DND-41 (cell line): ENCODE results near the gene MAGEA6.
"Not testable (repeated sequence)": the region's sequence is repeated elsewhere in the genome, so short reads cannot be mapped to it uniquely, and the experiment has no call there.

Experiments
- ATAC-seq: fragments of 200-7000 bp; cut with Tn5 transposase; 3 replicates; pipeline ENCODE4 v1.9.1; 2021; ENCODE audit warnings: low read depth; ENCODE audit not compliant: insufficient read depth
- DNase-seq: peaks from one replicate; pipeline ENCODE4 v3.0.0-alpha.2; 2020
- H2AFZ ChIP-seq: 2 replicates; pipeline ENCODE4 v1.6.0; 2012; ENCODE audit warnings: low read depth, low read length
- H3K27ac ChIP-seq: 2 replicates; pipeline ENCODE4 v1.5.1; 2012; ENCODE audit warnings: low read length, inconsistent platforms
- H3K27me3 ChIP-seq: fragments of 200-600 bp; sonication (generic); 2 replicates; pipeline ENCODE4 v1.6.0; 2012; ENCODE audit warnings: low read length, mild to moderate bottlenecking, inconsistent platforms; ENCODE audit not compliant: insufficient read depth, poor library complexity
- H3K36me3 ChIP-seq: 2 replicates; pipeline ENCODE4 v1.5.1; 2012; ENCODE audit warnings: low read length, inconsistent platforms; ENCODE audit not compliant: insufficient read depth
- H3K4me1 ChIP-seq: 2 replicates; pipeline ENCODE4 v1.5.1; 2012; ENCODE audit warnings: mild to moderate bottlenecking, low read length; ENCODE audit not compliant: insufficient read depth
- H3K4me2 ChIP-seq: 2 replicates; pipeline ENCODE4 v1.6.0; 2012; ENCODE audit warnings: mild to moderate bottlenecking, moderate library complexity, low read length, inconsistent platforms; ENCODE audit not compliant: insufficient read depth
- H3K4me3 ChIP-seq, 2 experiments: fragments of 200-600 bp in 1 of 2; shearing (Covaris generic) in 1 of 2; 2 replicates each; pipeline ENCODE4 v1.5.1; 2012 to 2016; ENCODE audit warnings: inconsistent platforms in 2 of 2, low read length in 2 of 2, mild to moderate bottlenecking in 2 of 2, low read depth in 1 of 2, moderate library complexity in 1 of 2
- H3K79me2 ChIP-seq: 2 replicates; pipeline ENCODE4 v1.6.0; 2012; ENCODE audit warnings: low read length, inconsistent platforms; ENCODE audit not compliant: insufficient read depth
- H3K9ac ChIP-seq: 2 replicates; pipeline ENCODE4 v1.6.0; 2012; ENCODE audit warnings: low read depth, mild to moderate bottlenecking, inconsistent platforms, low read length, moderate library complexity
- H3K9me3 ChIP-seq: 2 replicates; pipeline ENCODE4 v1.5.1; 2012; ENCODE audit warnings: low read length, moderate library complexity, mild to moderate bottlenecking, inconsistent platforms; ENCODE audit not compliant: insufficient read depth, severe bottlenecking
- H4K20me1 ChIP-seq: 2 replicates; pipeline ENCODE4 v1.6.0; 2012; ENCODE audit warnings: low read length; ENCODE audit not compliant: insufficient read depth
- EZH2 ChIP-seq: IDR thresholded peaks from 3 replicates; pipeline ENCODE4 v1.6.1; 2012; ENCODE audit warnings: borderline replicate concordance, low read depth, mild to moderate bottlenecking, moderate library complexity, low read length, inconsistent platforms; ENCODE audit not compliant: severe bottlenecking
- TF ChIP-seq, protein P1 (sequence below): IDR thresholded peaks from 2 replicates; pipeline ENCODE4 v1.5.1; 2012; ENCODE audit warnings: borderline replicate concordance, low read length, moderate library complexity, mild to moderate bottlenecking; ENCODE audit not compliant: poor library complexity, severe bottlenecking; ENCODE audit errors: extremely low read depth

The MAGEA6 gene

DNA sequence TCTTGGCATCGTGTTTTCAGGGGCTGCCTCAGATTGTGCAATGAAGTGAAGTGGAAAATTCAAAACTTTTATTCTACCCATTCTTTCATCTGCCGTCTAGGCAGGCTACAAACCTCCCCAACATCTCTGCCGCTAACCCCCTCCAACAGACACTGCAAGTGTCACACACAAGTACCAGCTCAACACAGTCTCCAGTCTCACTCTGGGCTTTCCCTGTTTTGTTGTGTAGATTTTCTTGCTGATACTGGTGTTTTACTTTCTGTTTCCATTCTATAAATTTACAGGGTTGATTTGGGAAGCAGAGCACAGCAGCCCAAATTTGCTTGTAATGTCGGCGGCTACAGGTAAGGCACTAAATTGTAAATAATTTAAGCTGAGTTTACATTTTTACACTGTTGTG lies 14.6 kb downstream of the MAGEA6 start:
- H3K27ac ChIP-seq, H3K4me2 ChIP-seq, H4K20me1 ChIP-seq, H3K36me3 ChIP-seq, H3K4me1 ChIP-seq, DNase-seq, H2AFZ ChIP-seq, H3K9ac ChIP-seq, ATAC-seq, H3K79me2 ChIP-seq, H3K27me3 ChIP-seq, H3K4me3 ChIP-seq, H3K9me3 ChIP-seq: not testable (repeated sequence)

DNA sequence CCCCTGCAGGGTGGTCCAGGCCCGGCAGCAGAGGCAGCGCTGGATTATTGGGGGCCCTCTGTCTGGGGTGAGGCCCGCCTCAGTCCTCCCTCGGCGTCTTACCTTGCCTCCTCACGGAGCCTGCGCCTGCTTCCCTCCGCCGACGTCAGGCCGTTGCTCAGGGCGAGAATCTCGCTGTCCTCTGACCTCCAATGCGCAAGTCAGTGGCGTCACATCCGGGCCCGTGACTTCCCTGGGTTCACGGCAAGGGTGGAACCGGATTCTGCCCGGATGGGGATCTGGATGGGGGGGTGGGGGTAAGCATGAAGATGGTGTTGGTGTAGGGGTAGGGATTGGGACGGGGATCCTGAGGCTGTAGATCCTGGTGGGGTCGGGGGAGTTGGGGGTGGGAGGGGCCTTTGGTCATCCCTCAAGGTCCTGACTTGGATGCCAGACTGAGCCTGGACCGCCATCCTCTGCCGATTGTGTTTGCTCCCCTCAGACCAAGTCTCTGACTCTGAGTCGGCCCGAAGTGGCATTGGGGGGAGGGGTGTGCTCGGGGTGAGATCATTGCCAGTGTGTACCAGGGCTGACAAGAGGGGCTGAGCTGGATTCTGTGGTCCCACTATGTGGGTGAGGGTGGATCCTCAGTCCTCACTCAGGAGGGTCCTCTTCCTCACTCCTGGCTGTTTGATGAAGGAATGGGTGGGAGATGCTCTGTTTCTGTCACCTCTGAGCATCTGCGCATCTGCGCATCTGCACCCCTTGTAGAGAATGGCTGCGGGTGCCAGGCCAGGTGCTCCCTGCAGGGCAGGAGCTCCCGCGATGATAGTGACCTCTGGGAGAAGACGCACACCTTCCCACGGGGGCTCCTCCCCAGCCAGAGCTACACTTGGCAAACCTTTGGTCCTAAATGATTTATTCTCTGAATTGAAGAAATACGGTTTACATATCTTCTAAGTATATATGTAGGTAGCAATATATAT lies 15.5 kb downstream of the MAGEA6 start, which contains the start of gene MAGEA2:
Gene MAGEA2 (minus strand): TSS at position 157 of the 965 bp plus-strand sequence. CDS start 2,479 bp downstream, outside the sequence.
- not testable (repeated sequence) for H3K4me1 ChIP-seq, H3K36me3 ChIP-seq, H3K79me2 ChIP-seq, ATAC-seq, H3K27ac ChIP-seq, H3K27me3 ChIP-seq, H2AFZ ChIP-seq, H3K4me2 ChIP-seq, H3K4me3 ChIP-seq, DNase-seq, H4K20me1 ChIP-seq, H3K9me3 ChIP-seq, H3K9ac ChIP-seq

DNA sequence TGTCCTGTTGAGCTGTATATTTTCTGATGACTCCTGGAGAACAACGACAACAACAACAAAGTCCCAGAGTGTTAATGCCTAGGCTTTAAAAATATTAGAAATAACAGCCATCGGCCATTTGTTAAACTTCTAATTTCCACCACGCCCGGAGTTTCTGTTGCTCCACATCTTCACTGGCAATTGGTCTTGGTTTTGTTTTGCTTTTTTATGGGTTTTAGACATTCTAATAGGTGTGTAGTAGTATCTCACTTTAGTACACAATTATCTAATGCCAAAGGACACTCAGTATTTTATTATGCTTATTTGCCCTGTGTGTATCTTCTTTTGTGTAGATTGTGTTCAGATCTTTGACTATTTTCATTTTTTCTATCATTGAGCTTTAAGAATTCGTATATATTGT lies 30.9 kb downstream of the MAGEA6 start:
- no peaks in the 10 kb centered on the region for H3K9me3 ChIP-seq
- no peaks in the 10 kb centered on the region for H3K36me3 ChIP-seq
- no peak overlapping the region for H2AFZ ChIP-seq
- DNase-seq (no peak), ATAC-seq (no peak)
- H3K27ac ChIP-seq: no peak overlapping the region
- H3K4me1 ChIP-seq: no peaks in the 10 kb centered on the region
- no peak overlapping the region for H3K4me3 ChIP-seq
- no peak overlapping the region for H3K4me2 ChIP-seq
- no peak overlapping the region for H3K9ac ChIP-seq
- no peaks in the 10 kb centered on the region for H3K79me2 ChIP-seq
- no peak for TF ChIP-seq EZH2
- TF ChIP-seq, protein P1, sequence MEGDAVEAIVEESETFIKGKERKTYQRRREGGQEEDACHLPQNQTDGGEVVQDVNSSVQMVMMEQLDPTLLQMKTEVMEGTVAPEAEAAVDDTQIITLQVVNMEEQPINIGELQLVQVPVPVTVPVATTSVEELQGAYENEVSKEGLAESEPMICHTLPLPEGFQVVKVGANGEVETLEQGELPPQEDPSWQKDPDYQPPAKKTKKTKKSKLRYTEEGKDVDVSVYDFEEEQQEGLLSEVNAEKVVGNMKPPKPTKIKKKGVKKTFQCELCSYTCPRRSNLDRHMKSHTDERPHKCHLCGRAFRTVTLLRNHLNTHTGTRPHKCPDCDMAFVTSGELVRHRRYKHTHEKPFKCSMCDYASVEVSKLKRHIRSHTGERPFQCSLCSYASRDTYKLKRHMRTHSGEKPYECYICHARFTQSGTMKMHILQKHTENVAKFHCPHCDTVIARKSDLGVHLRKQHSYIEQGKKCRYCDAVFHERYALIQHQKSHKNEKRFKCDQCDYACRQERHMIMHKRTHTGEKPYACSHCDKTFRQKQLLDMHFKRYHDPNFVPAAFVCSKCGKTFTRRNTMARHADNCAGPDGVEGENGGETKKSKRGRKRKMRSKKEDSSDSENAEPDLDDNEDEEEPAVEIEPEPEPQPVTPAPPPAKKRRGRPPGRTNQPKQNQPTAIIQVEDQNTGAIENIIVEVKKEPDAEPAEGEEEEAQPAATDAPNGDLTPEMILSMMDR: no peak
- H3K27me3 ChIP-seq: no peaks in the 10 kb centered on the region
- H4K20me1 ChIP-seq: no peaks in the 10 kb centered on the region

DNA sequence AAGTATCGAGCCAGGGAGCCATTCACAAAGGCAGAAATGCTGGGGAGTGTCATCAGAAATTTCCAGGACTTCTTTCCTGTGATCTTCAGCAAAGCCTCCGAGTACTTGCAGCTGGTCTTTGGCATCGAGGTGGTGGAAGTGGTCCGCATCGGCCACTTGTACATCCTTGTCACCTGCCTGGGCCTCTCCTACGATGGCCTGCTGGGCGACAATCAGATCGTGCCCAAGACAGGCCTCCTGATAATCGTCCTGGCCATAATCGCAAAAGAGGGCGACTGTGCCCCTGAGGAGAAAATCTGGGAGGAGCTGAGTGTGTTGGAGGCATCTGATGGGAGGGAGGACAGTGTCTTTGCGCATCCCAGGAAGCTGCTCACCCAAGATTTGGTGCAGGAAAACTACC lies 33.0 kb downstream of the MAGEA6 start:
- H3K9me3 ChIP-seq, H3K4me1 ChIP-seq, H3K79me2 ChIP-seq, H3K4me2 ChIP-seq, ATAC-seq, H2AFZ ChIP-seq, H3K36me3 ChIP-seq, H3K27me3 ChIP-seq, H3K9ac ChIP-seq, DNase-seq, H3K27ac ChIP-seq, H4K20me1 ChIP-seq, H3K4me3 ChIP-seq: not testable (repeated sequence)

DNA sequence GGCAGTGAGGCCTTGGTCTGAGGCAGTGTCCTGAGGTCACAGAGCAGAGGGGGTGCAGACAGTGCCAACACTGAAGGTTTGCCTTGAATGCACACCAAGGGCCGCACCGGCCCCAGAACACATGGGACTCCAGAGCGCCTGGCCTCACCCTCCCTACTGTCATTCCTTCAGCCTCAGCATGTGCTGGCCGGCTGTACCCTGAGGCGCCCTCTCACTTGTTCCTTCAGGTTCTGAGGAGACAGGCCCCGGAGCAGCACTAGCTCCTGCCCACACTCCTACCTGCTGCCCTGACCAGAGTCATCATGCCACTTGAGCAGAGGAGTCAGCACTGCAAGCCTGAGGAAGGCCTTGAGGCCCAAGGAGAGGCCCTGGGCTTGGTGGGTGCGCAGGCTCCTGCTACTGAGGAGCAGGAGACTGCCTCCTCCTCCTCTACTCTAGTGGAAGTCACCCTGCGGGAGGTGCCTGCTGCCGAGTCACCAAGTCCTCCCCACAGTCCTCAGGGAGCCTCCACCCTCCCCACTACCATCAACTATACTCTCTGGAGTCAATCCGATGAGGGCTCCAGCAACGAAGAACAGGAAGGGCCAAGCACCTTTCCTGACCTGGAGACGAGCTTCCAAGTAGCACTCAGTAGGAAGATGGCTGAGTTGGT lies 33.5 kb downstream of the MAGEA6 start:
- TF ChIP-seq EZH2: no peak
- no peaks in the 10 kb centered on the region for H3K79me2 ChIP-seq
- no peaks in the 10 kb centered on the region for H3K36me3 ChIP-seq
- H2AFZ ChIP-seq: no peak overlapping the region
- H4K20me1 ChIP-seq: no peaks in the 10 kb centered on the region
- H3K9ac ChIP-seq: no peak overlapping the region
- H3K4me3 ChIP-seq: no peak overlapping the region
- H3K4me2 ChIP-seq: no peak overlapping the region
- ATAC-seq: no peak
- H3K9me3 ChIP-seq: no peaks in the 10 kb centered on the region
- H3K4me1 ChIP-seq: no peaks in the 10 kb centered on the region
- H3K27me3 ChIP-seq: no peaks in the 10 kb centered on the region
- no peak for DNase-seq
- no peak overlapping the region for H3K27ac ChIP-seq
